Peyer's patch (tissue), 4 donors: ENCODE results near the gene CCDC39.

Experiments
- CTCF ChIP-seq, 6 experiments: fragments of 450-650 bp in 4 of 6; fragments of 200-600 bp in 2 of 6; sonication (generic) in 1 of 6; IDR thresholded peaks; one replicate each; pipeline ENCODE4 v1.5.1; 2017 to 2019; ENCODE audit warnings: antibody characterized with exemption in 6 of 6, mild to moderate bottlenecking in 3 of 6, moderate library complexity in 1 of 6
- POLR2A ChIP-seq, 2 donors: fragments of 450-650 bp; IDR thresholded peaks; one replicate each; pipeline ENCODE4 v1.5.1; 2017; ENCODE audit warnings: antibody characterized with exemption in 2 of 2, mild to moderate bottlenecking in 2 of 2, moderate library complexity in 2 of 2

GRCh38 chr3:180624714-180625113 lies 54.6 kb downstream of the CCDC39 start:
- TF ChIP-seq POLR2A (IDR thresholded peaks at IDR 0.05) (no peak), CTCF (IDR thresholded peaks at IDR 0.05) (no peak)
